Cardiac muscle cell (in vitro differentiated cells and primary cell): ENCODE measurements around the gene NF1. TPM values are rescaled to one million over a fixed set of nuclear protein-coding genes. Genes with fewer than 3 reads are reported as not detected.

Experiments used
- DNase-seq, 2 donors: peaks; one replicate each; pipeline versions ENCODE4 v3.0.0 to v3.0.0-alpha.2; 2010 to 2017; ENCODE audit warnings: low read depth in 1 of 2, low spot score in 1 of 2
- H3K27ac ChIP-seq: fragments of 200-600 bp; sonication (generic); 2 replicates; pipeline ENCODE4 v1.5.1; 2016
- H3K27me3 ChIP-seq: fragments of 200-600 bp; sonication (generic); 2 replicates; pipeline ENCODE4 v1.6.0; 2016; ENCODE audit warnings: control low read depth
- H3K36me3 ChIP-seq: fragments of 200-600 bp; sonication (generic); 2 replicates; pipeline ENCODE4 v1.5.1; 2016; ENCODE audit warnings: control low read depth
- H3K4me1 ChIP-seq: fragments of 200-600 bp; sonication (generic); 2 replicates; pipeline ENCODE4 v1.8.1; 2017; ENCODE audit warnings: low read depth, mild to moderate bottlenecking, mixed run types
- H3K4me3 ChIP-seq: fragments of 200-600 bp; sonication (generic); 2 replicates; pipeline ENCODE4 v1.5.1; 2016; ENCODE audit warnings: mild to moderate bottlenecking
- H3K9me3 ChIP-seq: fragments of 200-600 bp; sonication (generic); 2 replicates; pipeline ENCODE4 v1.5.1; 2017; ENCODE audit warnings: low read depth, mild to moderate bottlenecking, control low read depth
- polyA plus RNA-seq: library from polyadenylated mRNA; unstranded; fragments of >200 nt; fragmentation: Nextera tagmentation; extraction: Ambion mirVana; gene quantifications from 2 replicates; pipeline ENCODE4 v1.2.1, GENCODE V29; 2016
- total RNA-seq: library from RNA; depleted of rRNA; stranded (reverse); fragments of >200 nt; gene quantifications from 2 replicates; pipeline ENCODE4 v1.2.3, GENCODE V29; 2016
- TF ChIP-seq, protein P1 (sequence below): IDR thresholded peaks from 2 replicates; pipeline ENCODE4 v1.5.1; 2012; ENCODE audit warnings: low read depth, mild to moderate bottlenecking, low read length

The NF1 gene
- total and polyA plus RNA-seq, 2 experiments from 2014 or later: 17.7 to 32.9 TPM

DNA sequence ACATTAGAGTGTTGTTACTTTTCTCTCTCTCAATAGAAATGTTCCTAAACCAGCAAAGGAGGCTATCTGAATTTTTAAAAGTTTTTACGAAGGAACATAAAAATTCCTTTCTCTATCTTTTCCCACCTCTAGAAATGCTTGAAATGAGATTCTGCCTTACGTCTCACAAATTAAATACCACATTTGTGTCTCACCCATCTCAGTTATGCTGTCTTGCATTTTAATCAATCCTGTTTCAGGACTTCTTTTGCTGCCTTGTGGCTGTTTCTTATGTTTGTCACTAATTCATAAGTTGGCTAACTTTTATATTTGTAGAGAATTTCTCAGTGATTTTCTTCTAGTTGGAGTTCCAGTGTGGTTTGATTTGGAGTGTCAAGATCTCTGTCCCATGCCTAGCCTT, 198.8 kb downstream of the NF1 start:
- H3K4me1 ChIP-seq: no peaks in the 10 kb centered on the region
- no peaks in the 10 kb centered on the region for H3K9me3 ChIP-seq
- TF ChIP-seq, protein P1, sequence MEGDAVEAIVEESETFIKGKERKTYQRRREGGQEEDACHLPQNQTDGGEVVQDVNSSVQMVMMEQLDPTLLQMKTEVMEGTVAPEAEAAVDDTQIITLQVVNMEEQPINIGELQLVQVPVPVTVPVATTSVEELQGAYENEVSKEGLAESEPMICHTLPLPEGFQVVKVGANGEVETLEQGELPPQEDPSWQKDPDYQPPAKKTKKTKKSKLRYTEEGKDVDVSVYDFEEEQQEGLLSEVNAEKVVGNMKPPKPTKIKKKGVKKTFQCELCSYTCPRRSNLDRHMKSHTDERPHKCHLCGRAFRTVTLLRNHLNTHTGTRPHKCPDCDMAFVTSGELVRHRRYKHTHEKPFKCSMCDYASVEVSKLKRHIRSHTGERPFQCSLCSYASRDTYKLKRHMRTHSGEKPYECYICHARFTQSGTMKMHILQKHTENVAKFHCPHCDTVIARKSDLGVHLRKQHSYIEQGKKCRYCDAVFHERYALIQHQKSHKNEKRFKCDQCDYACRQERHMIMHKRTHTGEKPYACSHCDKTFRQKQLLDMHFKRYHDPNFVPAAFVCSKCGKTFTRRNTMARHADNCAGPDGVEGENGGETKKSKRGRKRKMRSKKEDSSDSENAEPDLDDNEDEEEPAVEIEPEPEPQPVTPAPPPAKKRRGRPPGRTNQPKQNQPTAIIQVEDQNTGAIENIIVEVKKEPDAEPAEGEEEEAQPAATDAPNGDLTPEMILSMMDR: no peak
- H3K27ac ChIP-seq: no peak overlapping the region
- DNase-seq: no peak
- H3K4me3 ChIP-seq: no peak overlapping the region
- no peaks in the 10 kb centered on the region for H3K27me3 ChIP-seq
- H3K36me3 ChIP-seq: no peaks in the 10 kb centered on the region

DNA sequence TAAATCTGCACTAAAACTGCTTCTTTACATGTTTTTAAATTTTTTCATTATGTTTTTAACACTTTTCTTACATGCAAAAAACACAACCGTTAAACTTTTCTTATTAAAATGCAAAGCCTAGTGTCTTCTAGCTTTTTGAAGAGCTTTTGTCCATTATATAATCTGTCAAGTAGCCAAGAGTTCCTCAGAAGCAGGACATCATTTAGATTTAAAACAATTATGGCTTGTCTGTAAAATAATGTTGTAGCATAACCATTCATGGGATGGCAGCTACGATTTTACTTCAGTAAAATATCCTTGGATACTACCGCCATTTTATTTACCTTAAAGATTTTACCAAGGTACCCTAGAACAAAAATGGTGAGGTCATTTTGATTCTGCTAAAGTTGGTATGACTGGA, 199.5 kb downstream of the NF1 start:
- Histone ChIP-seq H3K9me3 (no peaks in the 10 kb centered on the region), H3K4me3 (no peak overlapping the region), H3K4me1 (no peaks in the 10 kb centered on the region), H3K27me3 (no peaks in the 10 kb centered on the region), H3K27ac (no peak overlapping the region), H3K36me3 (no peaks in the 10 kb centered on the region)
- no peak for DNase-seq
- TF ChIP-seq, protein P1: no peak

DNA sequence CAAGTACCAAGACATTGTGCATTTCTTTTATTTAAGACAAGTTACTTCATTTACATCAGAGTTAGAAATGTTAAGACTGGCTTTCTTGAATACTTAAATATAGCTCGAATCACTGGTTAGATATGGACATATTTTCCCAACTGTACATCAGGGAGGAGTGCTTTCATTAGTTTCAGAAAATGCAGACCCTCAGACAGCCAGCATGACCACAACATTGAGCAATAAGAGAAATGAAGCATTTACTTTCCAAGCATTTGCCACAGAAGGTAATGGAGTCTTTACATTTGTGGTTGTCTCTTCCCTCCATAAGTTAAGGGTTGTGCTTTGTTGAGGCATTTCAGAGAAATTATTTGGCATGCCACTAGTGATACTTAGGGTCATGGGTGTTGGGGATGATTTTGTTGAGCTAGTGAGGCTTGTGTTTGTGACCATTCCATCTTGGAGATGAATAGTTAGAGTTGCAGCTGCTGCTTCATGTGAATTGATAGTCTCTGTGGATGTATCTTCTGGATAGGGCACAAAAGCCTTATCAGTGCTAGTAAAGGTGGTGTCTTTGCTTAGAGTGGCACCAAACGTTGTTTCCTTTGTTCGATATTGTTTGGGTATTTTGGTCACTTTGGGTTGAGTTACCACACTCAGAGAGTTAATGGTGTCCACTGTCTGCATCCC, 200.2 kb downstream of the NF1 start:
- no peaks in the 10 kb centered on the region for H3K9me3 ChIP-seq
- TF ChIP-seq, protein P1: no peak
- no peak overlapping the region for H3K27ac ChIP-seq
- peak in 1 of 2 donors; percentile 72 for DNase-seq
- no peak overlapping the region for H3K4me3 ChIP-seq
- H3K36me3 ChIP-seq: no peaks in the 10 kb centered on the region
- H3K27me3 ChIP-seq: no peaks in the 10 kb centered on the region
- H3K4me1 ChIP-seq: no peaks in the 10 kb centered on the region

DNA sequence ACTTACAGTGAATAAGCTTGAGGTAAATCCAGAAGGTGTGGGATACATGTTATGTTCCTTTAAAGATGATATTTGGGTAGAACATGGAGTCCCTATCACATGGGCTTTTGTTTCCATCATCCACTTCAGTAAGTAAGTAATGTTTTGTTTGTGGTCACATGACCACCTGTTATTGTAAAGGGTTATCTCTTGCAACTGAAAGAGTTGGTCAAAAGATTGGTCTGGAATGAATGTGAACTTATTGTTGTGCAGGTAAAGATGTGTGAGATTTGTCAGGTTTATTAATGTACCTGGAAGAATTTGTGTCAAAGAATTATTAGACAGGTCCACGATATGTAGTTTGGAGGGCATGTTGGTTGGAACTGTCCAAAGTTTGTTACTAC, 200.7 kb downstream of the NF1 start:
- H3K4me3 ChIP-seq: no peak overlapping the region
- H3K4me1 ChIP-seq: no peaks in the 10 kb centered on the region
- H3K27ac ChIP-seq: no peak overlapping the region
- H3K27me3 ChIP-seq: no peaks in the 10 kb centered on the region
- no peaks in the 10 kb centered on the region for H3K9me3 ChIP-seq
- TF ChIP-seq, protein P1: no peak
- H3K36me3 ChIP-seq: no peaks in the 10 kb centered on the region
- no peak for DNase-seq

DNA sequence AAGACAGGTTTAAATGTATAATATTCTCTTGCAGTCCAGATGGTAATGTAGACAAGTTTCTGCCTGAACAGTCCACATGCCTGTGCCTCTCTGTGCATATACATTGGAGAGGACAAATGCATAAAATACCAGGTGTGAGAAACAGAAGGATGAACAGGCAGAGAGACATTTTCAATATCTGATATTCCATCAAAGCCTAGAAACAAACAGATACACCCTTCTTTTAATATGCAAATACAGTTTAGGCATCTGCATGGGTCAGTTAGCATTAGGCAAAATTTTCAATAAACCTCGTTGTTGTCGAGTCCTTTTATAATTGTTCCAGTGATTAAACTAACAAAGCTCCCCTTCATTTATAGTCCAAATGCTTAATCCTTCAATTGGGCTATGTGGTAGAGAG, 201.4 kb downstream of the NF1 start:
- TF ChIP-seq, protein P1: no peak
- Histone ChIP-seq H3K27ac (no peak overlapping the region), H3K27me3 (no peaks in the 10 kb centered on the region), H3K4me3 (no peak overlapping the region), H3K4me1 (no peaks in the 10 kb centered on the region), H3K9me3 (no peaks in the 10 kb centered on the region), H3K36me3 (no peaks in the 10 kb centered on the region)
- DNase-seq: no peak
